ENCODE data around the gene SLC34A3.
A peak's percentile ranks its signal among the peaks of the same experiment; 100 is the strongest.
"Not testable (repeated sequence)": the region's sequence is repeated elsewhere in the genome, so short reads cannot be mapped to it uniquely, and the experiment has no call there.

The SLC34A3 gene

DNA sequence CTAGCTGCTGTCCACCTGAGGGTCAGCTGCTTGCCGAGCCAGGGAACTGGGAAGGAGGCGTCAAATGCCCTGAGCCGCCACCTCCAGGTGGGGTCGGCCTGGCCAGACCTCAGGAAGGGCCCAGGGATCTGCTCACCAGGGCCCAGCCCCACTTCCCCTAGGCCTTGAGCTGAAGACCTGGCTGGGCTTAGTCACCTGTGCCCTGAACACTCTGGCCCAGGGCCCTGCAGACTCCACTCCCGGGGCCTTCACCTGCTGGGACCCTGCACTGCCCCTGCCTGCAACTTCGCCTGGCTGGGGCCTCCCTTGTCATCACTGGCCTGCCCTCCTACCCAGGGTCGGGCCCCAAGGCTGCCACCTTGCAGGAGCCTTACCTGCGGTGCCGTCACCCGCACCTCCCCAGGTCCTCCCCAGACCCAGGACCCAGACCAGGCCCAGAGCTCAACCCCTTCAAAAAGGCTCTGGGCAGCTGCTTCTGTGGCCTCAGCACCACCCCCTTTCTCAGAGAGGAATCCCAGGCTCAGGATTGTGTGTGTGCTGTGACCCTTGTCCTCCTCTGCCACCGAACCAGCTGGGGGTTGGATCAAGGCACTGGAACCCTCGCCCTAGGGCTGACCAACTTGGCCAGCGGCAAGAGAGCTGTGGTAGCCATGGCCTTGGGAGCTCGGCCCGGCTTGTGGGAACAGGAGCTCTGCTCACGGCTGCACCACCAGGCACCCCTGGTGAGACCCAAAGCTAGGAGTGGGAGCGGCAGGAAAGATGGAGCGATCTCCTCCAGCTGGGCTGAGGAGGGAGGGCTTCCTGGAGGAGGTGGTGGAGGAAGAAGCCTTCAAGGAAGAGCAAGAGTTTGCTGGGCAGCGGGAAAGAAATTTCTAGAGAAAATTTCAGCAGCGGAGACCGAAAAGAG, 23.3 kb downstream of the SLC34A3 start:
- no peaks in the 10 kb centered on the region for H3K9me3 ChIP-seq (ENCODE audit: control insufficient read depth, insufficient read depth, low read length)
- no peaks in the 10 kb centered on the region for H3K27me3 ChIP-seq (ENCODE audit: control insufficient read depth, insufficient read depth, low read length)

GRCh38 chr9:137254624-137255447, 24.1 kb downstream of the SLC34A3 start, which contains the start of gene NELFB:
TSS of gene NELFB (plus strand) at chr9:137255327.
- Histone ChIP-seq H3K27me3 (ENCODE audit: control insufficient read depth, insufficient read depth, low read length) (no peaks in the 10 kb centered on the region), H3K36me3 (ENCODE audit: control insufficient read depth, insufficient read depth, low read length) (peaks cover 15% of the 10 kb centered on the region), H3K9ac (ENCODE audit: low read depth, low read length) (peak within 1 kb of the TSS; percentile 81), H3K9me3 (ENCODE audit: control insufficient read depth, insufficient read depth, low read length) (no peaks in the 10 kb centered on the region), H3K4me1 (ENCODE audit: control insufficient read depth, insufficient read depth, low read length) (peaks cover 4% of the 10 kb centered on the region), H3K4me3 (ENCODE audit: low read depth, low read length) (peak within 1 kb of the TSS; percentile 86)

More for the DNA sequence above, 23.3 kb downstream of the SLC34A3 start:
- peak overlapping the region; percentile 81 for H3K9ac ChIP-seq (ENCODE audit: low read depth, low read length)
- peaks cover 4% of the 10 kb centered on the region for H3K4me1 ChIP-seq (ENCODE audit: control insufficient read depth, insufficient read depth, low read length)
- peaks cover 11% of the 10 kb centered on the region for H3K36me3 ChIP-seq (ENCODE audit: control insufficient read depth, insufficient read depth, low read length)
- peak overlapping the region; percentile 86 for H3K4me3 ChIP-seq (ENCODE audit: low read depth, low read length)

DNA sequence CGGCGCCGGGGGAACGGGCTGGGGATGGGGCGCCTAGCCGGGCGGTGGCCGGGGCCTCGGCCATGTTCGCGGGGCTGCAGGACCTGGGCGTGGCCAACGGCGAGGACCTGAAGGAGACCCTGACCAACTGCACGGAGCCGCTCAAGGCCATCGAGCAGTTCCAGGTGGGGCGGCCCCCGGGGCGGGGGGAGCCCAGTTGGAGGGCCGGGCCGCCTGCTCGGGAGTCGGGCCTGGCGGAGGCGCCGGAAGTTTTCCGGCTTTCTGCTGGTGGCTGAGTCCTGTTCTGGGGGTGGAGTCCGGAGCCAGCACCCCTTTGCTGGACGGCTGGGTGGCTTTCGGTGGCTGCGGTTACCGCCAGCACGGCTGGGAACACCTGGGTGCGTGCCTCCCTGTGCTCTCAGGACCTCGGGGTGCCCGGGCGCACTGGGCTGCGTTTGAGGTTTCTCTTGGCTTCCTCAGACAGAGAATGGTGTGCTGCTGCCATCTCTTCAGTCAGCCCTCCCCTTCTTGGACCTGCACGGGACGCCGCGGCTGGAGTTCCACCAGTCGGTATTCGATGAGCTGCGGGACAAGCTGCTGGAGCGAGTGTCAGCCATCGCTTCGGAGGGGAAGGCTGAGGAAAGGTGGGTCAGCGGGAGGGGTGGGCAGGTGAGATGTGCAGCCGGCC, 24.9 kb downstream of the SLC34A3 start:
- Histone ChIP-seq H3K9ac (ENCODE audit: low read depth, low read length) (peak overlapping the region; percentile 79), H3K9me3 (ENCODE audit: control insufficient read depth, insufficient read depth, low read length) (no peaks in the 10 kb centered on the region), H3K4me1 (ENCODE audit: control insufficient read depth, insufficient read depth, low read length) (peaks cover 4% of the 10 kb centered on the region), H3K27me3 (ENCODE audit: control insufficient read depth, insufficient read depth, low read length) (no peaks in the 10 kb centered on the region), H3K36me3 (ENCODE audit: control insufficient read depth, insufficient read depth, low read length) (peaks cover 15% of the 10 kb centered on the region), H3K4me3 (ENCODE audit: low read depth, low read length) (peak overlapping the region; percentile 80)

DNA sequence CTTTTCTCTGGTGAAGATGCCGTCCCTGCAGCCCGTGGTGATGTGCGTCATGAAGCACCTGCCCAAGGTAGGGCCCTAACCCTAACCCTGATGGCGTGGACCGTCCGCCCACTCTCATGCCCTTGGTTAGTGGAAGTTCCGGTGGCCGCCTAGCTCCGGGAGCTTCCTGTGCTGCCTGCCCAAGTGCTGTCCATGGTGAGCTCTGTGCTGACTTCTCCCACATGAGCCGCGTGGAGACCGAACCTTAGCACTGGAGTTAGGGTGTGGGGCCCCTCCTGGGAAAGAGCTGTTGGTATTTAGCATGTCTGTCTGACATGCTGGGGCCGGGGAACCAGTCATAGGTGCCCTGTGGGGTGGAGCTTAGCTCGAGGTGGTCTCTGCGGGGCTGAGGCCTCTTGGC, 25.7 kb downstream of the SLC34A3 start:
- Histone ChIP-seq H3K9me3 (ENCODE audit: control insufficient read depth, insufficient read depth, low read length) (no peaks in the 10 kb centered on the region), H3K27me3 (ENCODE audit: control insufficient read depth, insufficient read depth, low read length) (no peaks in the 10 kb centered on the region), H3K4me1 (ENCODE audit: control insufficient read depth, insufficient read depth, low read length) (peaks cover 4% of the 10 kb centered on the region), H3K36me3 (ENCODE audit: control insufficient read depth, insufficient read depth, low read length) (peaks cover 15% of the 10 kb centered on the region), H3K4me3 (ENCODE audit: low read depth, low read length) (peak overlapping the region; percentile 80), H3K9ac (ENCODE audit: low read depth, low read length) (no peak overlapping the region)

DNA sequence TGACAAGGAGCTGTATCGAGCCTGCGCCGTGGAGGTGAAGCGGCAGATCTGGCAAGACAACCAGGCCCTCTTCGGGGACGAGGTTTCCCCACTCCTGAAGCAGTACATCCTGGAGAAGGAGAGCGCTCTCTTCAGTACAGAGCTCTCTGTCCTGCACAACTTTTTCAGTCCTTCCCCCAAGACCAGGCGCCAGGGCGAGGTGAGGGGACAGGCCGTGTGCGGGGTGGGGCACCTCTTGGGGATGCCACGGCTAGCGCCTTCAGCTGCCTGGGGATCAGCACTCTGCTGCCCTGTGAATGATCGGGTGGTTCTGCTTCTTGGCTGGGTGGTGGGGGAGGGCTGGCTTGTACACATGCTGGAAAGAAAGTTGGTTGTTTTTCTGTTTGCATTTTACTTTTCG, 26.2 kb downstream of the SLC34A3 start:
- no peak overlapping the region for H3K4me3 ChIP-seq (ENCODE audit: low read depth, low read length)
- no peaks in the 10 kb centered on the region for H3K9me3 ChIP-seq (ENCODE audit: control insufficient read depth, insufficient read depth, low read length)
- no peak overlapping the region for H3K9ac ChIP-seq (ENCODE audit: low read depth, low read length)
- H3K27me3 ChIP-seq (ENCODE audit: control insufficient read depth, insufficient read depth, low read length): no peaks in the 10 kb centered on the region
- peaks cover 15% of the 10 kb centered on the region for H3K36me3 ChIP-seq (ENCODE audit: control insufficient read depth, insufficient read depth, low read length)
- H3K4me1 ChIP-seq (ENCODE audit: control insufficient read depth, insufficient read depth, low read length): peaks cover 4% of the 10 kb centered on the region

DNA sequence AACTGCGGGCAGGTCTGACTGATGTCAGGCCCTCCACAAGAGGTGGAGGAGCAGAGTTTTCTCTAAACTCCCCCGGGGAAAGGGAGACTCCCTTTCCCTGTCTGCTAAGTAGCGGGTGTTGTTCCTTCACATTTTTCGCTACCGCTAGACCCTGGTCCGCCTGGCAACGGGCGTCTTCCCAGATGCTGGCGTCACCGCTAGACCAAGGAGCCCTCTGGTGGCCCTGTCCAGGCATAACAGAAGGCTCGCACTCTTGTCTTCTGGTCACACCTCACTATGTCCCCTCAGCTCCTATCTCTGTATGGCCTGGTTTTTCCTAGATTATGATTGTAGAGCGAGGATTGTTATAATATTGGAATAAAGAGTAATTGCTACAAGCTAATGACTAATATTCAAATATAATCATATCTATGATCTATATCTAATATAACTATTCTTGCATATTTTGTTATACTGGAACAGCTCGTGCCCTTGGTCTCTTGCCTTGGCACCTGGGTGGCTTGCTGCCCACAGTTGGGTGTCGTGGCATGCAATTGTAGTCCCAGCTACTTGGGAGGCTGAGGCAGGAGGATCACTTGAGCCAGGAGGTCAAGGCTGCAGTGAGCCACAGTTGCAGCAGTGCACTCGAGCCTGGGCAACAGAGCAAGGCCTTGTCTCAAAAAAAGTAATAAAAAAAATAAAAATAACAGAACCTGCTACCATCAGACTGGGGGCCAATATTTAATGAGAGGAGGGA, 31.6 kb downstream of the SLC34A3 start:
- H3K36me3 ChIP-seq (ENCODE audit: control insufficient read depth, insufficient read depth, low read length): peaks cover 47% of the 10 kb centered on the region
- H3K4me1 ChIP-seq (ENCODE audit: control insufficient read depth, insufficient read depth, low read length); H3K9ac ChIP-seq (ENCODE audit: low read depth, low read length); H3K9me3 ChIP-seq (ENCODE audit: control insufficient read depth, insufficient read depth, low read length); H3K4me3 ChIP-seq (ENCODE audit: low read depth, low read length); H3K27me3 ChIP-seq (ENCODE audit: control insufficient read depth, insufficient read depth, low read length): not testable (repeated sequence)

GRCh38 chr9:137262909-137263285, 32.2 kb downstream of the SLC34A3 start:
- Histone ChIP-seq H3K4me3 (ENCODE audit: low read depth, low read length) (no peak overlapping the region), H3K4me1 (ENCODE audit: control insufficient read depth, insufficient read depth, low read length) (no peaks in the 10 kb centered on the region), H3K36me3 (ENCODE audit: control insufficient read depth, insufficient read depth, low read length) (peaks cover 47% of the 10 kb centered on the region), H3K9ac (ENCODE audit: low read depth, low read length) (no peak overlapping the region), H3K9me3 (ENCODE audit: control insufficient read depth, insufficient read depth, low read length) (no peaks in the 10 kb centered on the region), H3K27me3 (ENCODE audit: control insufficient read depth, insufficient read depth, low read length) (no peaks in the 10 kb centered on the region)

DNA sequence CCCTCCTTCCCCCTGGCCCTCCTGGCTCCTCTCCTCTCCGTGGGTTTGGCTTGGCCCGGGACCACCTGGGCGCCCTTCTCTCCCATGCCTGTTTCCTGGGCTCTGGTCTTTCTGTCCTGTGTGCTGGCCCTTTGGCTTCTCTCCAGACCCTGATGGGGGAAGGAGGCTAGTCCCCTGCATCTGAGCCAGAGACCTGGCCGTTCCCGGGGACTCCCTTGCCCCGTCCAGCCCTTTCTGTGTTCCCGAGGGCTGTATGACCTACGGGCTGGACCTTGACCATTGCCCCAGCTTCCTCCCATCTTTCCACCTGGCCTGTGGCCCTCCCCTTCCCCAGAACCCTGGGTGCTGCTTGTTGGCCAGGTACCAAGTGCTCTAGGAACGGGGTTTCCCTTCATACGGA, 32.8 kb downstream of the SLC34A3 start:
- Histone ChIP-seq H3K27me3 (ENCODE audit: control insufficient read depth, insufficient read depth, low read length) (no peaks in the 10 kb centered on the region), H3K4me1 (ENCODE audit: control insufficient read depth, insufficient read depth, low read length) (no peaks in the 10 kb centered on the region), H3K36me3 (ENCODE audit: control insufficient read depth, insufficient read depth, low read length) (peaks cover 49% of the 10 kb centered on the region), H3K9me3 (ENCODE audit: control insufficient read depth, insufficient read depth, low read length) (no peaks in the 10 kb centered on the region), H3K9ac (ENCODE audit: low read depth, low read length) (no peak overlapping the region), H3K4me3 (ENCODE audit: low read depth, low read length) (no peak overlapping the region)

DNA sequence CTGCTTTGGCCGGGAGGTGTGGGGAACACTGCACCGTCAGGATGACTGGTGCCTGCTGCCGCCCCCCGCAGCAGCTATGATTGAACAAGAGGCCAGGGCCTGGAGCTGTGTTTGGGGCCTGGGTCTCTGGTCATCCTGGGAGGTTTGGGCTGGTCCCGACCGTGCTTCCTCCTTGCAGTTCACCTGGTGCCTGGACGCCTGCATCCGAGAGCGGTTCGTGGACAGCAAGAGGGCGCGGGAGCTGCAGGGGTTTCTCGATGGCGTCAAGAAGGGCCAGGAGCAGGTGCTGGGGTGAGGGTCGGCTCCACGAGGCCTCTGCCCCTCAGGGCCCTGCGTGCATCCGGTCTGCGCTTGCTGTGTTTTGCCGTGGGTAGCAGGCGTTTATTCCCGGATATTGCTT, 33.4 kb downstream of the SLC34A3 start:
- Histone ChIP-seq H3K9ac (ENCODE audit: low read depth, low read length) (no peak overlapping the region), H3K27me3 (ENCODE audit: control insufficient read depth, insufficient read depth, low read length) (no peaks in the 10 kb centered on the region), H3K9me3 (ENCODE audit: control insufficient read depth, insufficient read depth, low read length) (no peaks in the 10 kb centered on the region), H3K4me1 (ENCODE audit: control insufficient read depth, insufficient read depth, low read length) (no peaks in the 10 kb centered on the region), H3K36me3 (ENCODE audit: control insufficient read depth, insufficient read depth, low read length) (peaks cover 50% of the 10 kb centered on the region), H3K4me3 (ENCODE audit: low read depth, low read length) (no peak overlapping the region)

DNA sequence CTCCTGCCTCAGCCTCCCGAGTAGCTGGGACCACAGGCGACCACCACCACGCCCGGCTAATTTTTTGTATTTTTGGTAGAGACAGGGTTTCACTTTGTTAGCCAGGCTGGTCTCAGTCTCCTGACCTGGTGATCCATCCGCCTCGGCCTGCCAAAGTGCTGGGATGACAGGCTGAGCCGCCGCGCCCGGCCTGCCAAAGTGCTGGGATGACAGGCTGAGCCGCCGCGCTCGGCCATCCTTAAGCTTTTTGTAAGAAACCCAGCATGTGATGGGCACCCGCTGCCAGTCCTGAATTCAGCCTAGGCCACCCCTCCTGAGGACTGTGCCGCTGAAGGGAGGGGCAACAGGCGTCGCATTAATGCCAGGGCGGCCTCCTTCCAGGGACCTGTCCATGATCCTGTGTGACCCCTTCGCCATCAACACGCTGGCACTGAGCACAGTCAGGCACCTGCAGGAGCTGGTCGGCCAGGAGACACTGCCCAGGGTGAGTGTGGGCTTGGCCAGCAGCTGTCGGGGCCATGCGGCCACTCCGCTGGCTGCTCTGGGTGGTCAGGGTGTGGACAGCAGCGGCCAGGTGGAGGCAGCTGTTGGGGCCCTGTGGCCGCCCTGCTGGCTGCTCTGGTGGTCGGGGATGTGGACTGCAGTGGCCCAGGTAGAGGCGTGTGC, 34.9 kb downstream of the SLC34A3 start:
- no peak overlapping the region for H3K4me3 ChIP-seq (ENCODE audit: low read depth, low read length)
- H3K27me3 ChIP-seq (ENCODE audit: control insufficient read depth, insufficient read depth, low read length): no peaks in the 10 kb centered on the region
- H3K9me3 ChIP-seq (ENCODE audit: control insufficient read depth, insufficient read depth, low read length): no peaks in the 10 kb centered on the region
- H3K4me1 ChIP-seq (ENCODE audit: control insufficient read depth, insufficient read depth, low read length): no peaks in the 10 kb centered on the region
- peaks cover 50% of the 10 kb centered on the region for H3K36me3 ChIP-seq (ENCODE audit: control insufficient read depth, insufficient read depth, low read length)
- H3K9ac ChIP-seq (ENCODE audit: low read depth, low read length): no peak overlapping the region

DNA sequence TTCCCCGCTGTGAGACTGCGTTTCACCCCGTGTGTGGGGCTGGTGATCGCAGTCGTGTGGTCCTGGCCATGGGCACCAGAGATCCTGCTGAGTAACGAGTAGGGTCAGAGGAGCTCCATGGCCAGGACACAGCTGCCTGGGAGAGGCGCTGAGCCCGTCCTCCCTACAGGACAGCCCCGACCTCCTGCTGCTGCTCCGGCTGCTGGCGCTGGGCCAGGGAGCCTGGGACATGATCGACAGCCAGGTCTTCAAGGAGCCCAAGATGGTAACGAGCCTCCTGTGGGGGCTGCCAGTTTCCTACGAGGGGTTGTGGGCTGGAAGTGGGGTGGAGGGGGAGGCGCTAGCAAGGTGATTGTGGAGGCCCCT, 35.4 kb downstream of the SLC34A3 start:
- Histone ChIP-seq H3K27me3 (ENCODE audit: control insufficient read depth, insufficient read depth, low read length) (no peaks in the 10 kb centered on the region), H3K9me3 (ENCODE audit: control insufficient read depth, insufficient read depth, low read length) (no peaks in the 10 kb centered on the region), H3K9ac (ENCODE audit: low read depth, low read length) (no peak overlapping the region), H3K4me3 (ENCODE audit: low read depth, low read length) (no peak overlapping the region), H3K4me1 (ENCODE audit: control insufficient read depth, insufficient read depth, low read length) (no peaks in the 10 kb centered on the region), H3K36me3 (ENCODE audit: control insufficient read depth, insufficient read depth, low read length) (peaks cover 52% of the 10 kb centered on the region)
